IMR-90 (cell line): Measurements from ENCODE around the gene PRDM2. TPM values are rescaled to one million over a fixed set of nuclear protein-coding genes. Genes with fewer than 3 reads are reported as not detected.

Experiments used
- ATAC-seq: fragments of 200-7000 bp; cut with Tn5 transposase; 2 replicates; pipeline ENCODE4 v1.9.1; 2020; ENCODE audit warnings: low read depth, mild to moderate bottlenecking, moderate library complexity
- BruUV-seq: library from RNA; stranded (reverse); fragments of 400-500 nt; replicated peaks from 2 replicates; lab custom pipeline; 2021; lab: Mats Ljungman, UMichigan
- CTCF ChIA-PET: fragments of 300-600 bp; formaldehyde crosslinking; extraction: SDS; loops from one replicate; lab custom pipeline; 2021; ENCODE audit warnings: antibody characterized with exemption; lab: Yijun Ruan, JAX
- POLR2A ChIA-PET: fragments of 300-600 bp; sonication (Branson Sonifier 250); formaldehyde crosslinking; loops from one replicate; lab custom pipeline; 2022; ENCODE audit warnings: antibody characterized with exemption; ENCODE audit not compliant: unreplicated experiment; lab: Charles Lee
- DNase-seq: peaks from one replicate; pipeline ENCODE4 v3.0.0; 2013
- H2AFZ ChIP-seq: replicated peaks from 2 replicates; pipeline ENCODE3; 2013; ENCODE audit warnings: low read length, mild to moderate bottlenecking; ENCODE audit not compliant: poor library complexity
- H2AK5ac ChIP-seq: 2 replicates; pipeline ENCODE4 v1.6.1; 2013; ENCODE audit warnings: low read depth, low read length, inconsistent platforms
- H2AK9ac ChIP-seq: replicated peaks from 2 replicates; pipeline ENCODE3; 2013; ENCODE audit warnings: mild to moderate bottlenecking, low read depth, low read length, moderate library complexity; ENCODE audit not compliant: poor library complexity
- H2BK120ac ChIP-seq: 2 replicates; pipeline ENCODE4 v1.6.1; 2013; ENCODE audit warnings: low read depth, low read length, inconsistent platforms
- H2BK15ac ChIP-seq: 3 replicates; pipeline ENCODE4 v1.6.1; 2013; ENCODE audit warnings: low read depth, low read length, inconsistent platforms
- H2BK20ac ChIP-seq: 2 replicates; pipeline ENCODE4 v1.6.1; 2013; ENCODE audit warnings: low read depth, mild to moderate bottlenecking, inconsistent platforms, low read length, moderate library complexity
- H2BK5ac ChIP-seq: 2 replicates; pipeline ENCODE4 v1.6.1; 2013; ENCODE audit warnings: mild to moderate bottlenecking, low read depth, low read length, inconsistent platforms; ENCODE audit not compliant: poor library complexity, severe bottlenecking
- H3K14ac ChIP-seq: replicated peaks from 2 replicates; pipeline ENCODE4 v1.6.1; 2013; ENCODE audit warnings: low read depth, low read length, inconsistent platforms
- H3K18ac ChIP-seq: 2 replicates; pipeline ENCODE4 v1.6.1; 2013; ENCODE audit warnings: low read depth, low read length, control low read depth
- H3K23ac ChIP-seq: 2 replicates; pipeline ENCODE4 v1.6.1; 2013; ENCODE audit warnings: low read depth, low read length, inconsistent platforms
- H3K27ac ChIP-seq: 2 replicates; pipeline ENCODE4 v1.5.1; 2013; ENCODE audit warnings: mild to moderate bottlenecking, control low read depth, low read length; ENCODE audit not compliant: insufficient read depth
- H3K27me3 ChIP-seq: 2 replicates; pipeline ENCODE4 v1.6.1; 2013; ENCODE audit warnings: low read length; ENCODE audit not compliant: control insufficient read depth, insufficient read depth
- H3K36me3 ChIP-seq: 2 replicates; pipeline ENCODE4 v1.6.1; 2013; ENCODE audit warnings: low read length, mixed read lengths; ENCODE audit not compliant: control insufficient read depth, insufficient read depth
- H3K4ac ChIP-seq: 2 replicates; pipeline ENCODE4 v1.6.1; 2013; ENCODE audit warnings: low read depth, low read length, inconsistent platforms
- H3K4me1 ChIP-seq: 2 replicates; pipeline ENCODE4 v1.6.1; 2013; ENCODE audit warnings: low read length, mixed read lengths; ENCODE audit not compliant: control insufficient read depth, insufficient read depth
- H3K4me2 ChIP-seq: 2 replicates; pipeline ENCODE4 v1.6.1; 2013; ENCODE audit warnings: low read depth, mild to moderate bottlenecking, control low read depth, low read length, moderate library complexity
- H3K4me3 ChIP-seq: 2 replicates; pipeline ENCODE4 v1.5.1; 2013; ENCODE audit warnings: low read depth, mild to moderate bottlenecking, control low read depth, low read length, moderate library complexity; ENCODE audit not compliant: insufficient read depth
- H3K56ac ChIP-seq: 2 replicates; pipeline ENCODE4 v1.6.1; 2013; ENCODE audit warnings: low read length, inconsistent platforms; ENCODE audit not compliant: insufficient read depth; ENCODE audit errors: extremely low read depth
- H3K79me1 ChIP-seq, 2 experiments: 2 replicates each; pipeline ENCODE4 v1.6.1; 2013; ENCODE audit warnings: low read length in 2 of 2, inconsistent platforms in 1 of 2, low read depth in 1 of 2
- H3K9ac ChIP-seq: 2 replicates; pipeline ENCODE4 v1.6.1; 2013; ENCODE audit warnings: low read depth, low read length, control low read depth
- H3K9me1 ChIP-seq: 2 replicates; pipeline ENCODE4 v1.6.1; 2013; ENCODE audit warnings: low read length, inconsistent platforms; ENCODE audit not compliant: insufficient read depth
- H3K9me3 ChIP-seq: 2 replicates; pipeline ENCODE4 v1.6.1; 2013; ENCODE audit warnings: low read length; ENCODE audit not compliant: control insufficient read depth, insufficient read depth
- H4K20me1 ChIP-seq: 2 replicates; pipeline ENCODE4 v1.6.1; 2013; ENCODE audit warnings: low read length, inconsistent platforms; ENCODE audit not compliant: insufficient read depth
- H4K5ac ChIP-seq: 2 replicates; pipeline ENCODE4 v1.6.1; 2013; ENCODE audit warnings: mild to moderate bottlenecking, low read depth, low read length, control low read depth
- H4K8ac ChIP-seq, 2 experiments: 2 replicates each; pipeline ENCODE4 v1.6.1; 2013; ENCODE audit warnings: low read depth in 2 of 2, low read length in 2 of 2, control low read depth in 1 of 2, inconsistent platforms in 1 of 2
- H4K91ac ChIP-seq: 2 replicates; pipeline ENCODE4 v1.6.1; 2013; ENCODE audit warnings: low read depth, low read length, inconsistent platforms; ENCODE audit not compliant: insufficient read depth
- CEBPB ChIP-seq: IDR thresholded peaks from 2 replicates; pipeline ENCODE4 v1.6.1; 2012; ENCODE audit warnings: low read depth, low read length, improper control_type of control experiment
- CHD1 ChIP-seq: IDR thresholded peaks from 2 replicates; pipeline ENCODE4 v1.6.1; 2012; ENCODE audit warnings: low read depth, low read length, improper control_type of control experiment
- FOS ChIP-seq: fragments of 150-350 bp; IDR thresholded peaks from 2 replicates; pipeline ENCODE4 v1.6.1; 2016; ENCODE audit warnings: low read depth, low read length
- MAZ ChIP-seq: IDR thresholded peaks from 2 replicates; pipeline ENCODE4 v1.6.1; 2012; ENCODE audit warnings: low read depth, mild to moderate bottlenecking, low read length, improper control_type of control experiment, moderate library complexity, borderline replicate concordance
- NFE2L2 ChIP-seq: fragments of 150-350 bp; IDR thresholded peaks from 2 replicates; pipeline ENCODE4 v1.6.1; 2016; ENCODE audit warnings: low read depth, mild to moderate bottlenecking, low read length
- POLR2A ChIP-seq: IDR thresholded peaks from 2 replicates; pipeline ENCODE4 v1.6.1; 2012; ENCODE audit warnings: mild to moderate bottlenecking, low read depth, low read length
- RAD21 ChIP-seq: IDR thresholded peaks from 2 replicates; pipeline ENCODE4 v1.6.1; 2012; ENCODE audit warnings: low read length, improper control_type of control experiment
- RCOR1 ChIP-seq: IDR thresholded peaks from 2 replicates; pipeline ENCODE4 v1.6.1; 2012; ENCODE audit warnings: mild to moderate bottlenecking, low read length, improper control_type of control experiment; ENCODE audit not compliant: insufficient replicate concordance
- RFX5 ChIP-seq: IDR thresholded peaks from 2 replicates; pipeline ENCODE4 v1.8.0; 2012; ENCODE audit warnings: low read depth, mild to moderate bottlenecking, low read length, moderate library complexity
- WGBS, 2 experiments: methylation state at CpG; one replicate each; pipeline versions ENCODE4 v1.1.5 to v1.1.7; 2013; ENCODE audit warnings: missing lambda C conversion rate in 2 of 2; ENCODE audit not compliant: insufficient read length in 1 of 2; ENCODE audit errors: extremely low coverage in 2 of 2; 5-methylcytosine and 5-hydroxymethylcytosine counted together
- dilution Hi-C: fragments of 300-500 bp; cut with HindIII; formaldehyde crosslinking; loops from one replicate; pipeline ENCODE4 v1.14.3; 2018; ENCODE audit warnings: low sequenced_read_pairs; ENCODE audit not compliant: unreplicated experiment
- in situ Hi-C: fragments of 300-500 bp; cut with MboI; formaldehyde crosslinking; loops from 3 replicates; pipeline ENCODE4 v1.14.3; 2019; ENCODE audit warnings: low sequenced_read_pairs, inconsistent platforms, mixed read lengths
- intact Hi-C: fragments of 100-400 bp; cut with micrococcal nuclease; formaldehyde crosslinking; loops from 2 replicates; pipeline ENCODE4 v1.10.0; 2022
- polyA plus RNA-seq, 3 experiments: library from polyadenylated mRNA; depleted of rRNA; stranded (reverse); fragments of >200 nt; gene quantifications; 2 replicates each; pipeline ENCODE4 v1.2.3, GENCODE V29; 2012; ENCODE audit warnings: low replicate concordance in 1 of 3
- total RNA-seq: library from RNA; depleted of rRNA; stranded (reverse); fragments of >200 nt; gene quantifications from 2 replicates; pipeline ENCODE4 v1.2.3, GENCODE V29; 2012
- TF ChIP-seq, protein P1 (sequence below): fragments of 150-350 bp; IDR thresholded peaks from 2 replicates; pipeline ENCODE4 v1.6.1; 2016; ENCODE audit warnings: low read depth, mild to moderate bottlenecking, low read length, moderate library complexity, borderline replicate concordance
- TF ChIP-seq, protein P2 (sequence below): conservative IDR thresholded peaks from 2 replicates; pipeline ENCODE4 v1.5.1; 2012; ENCODE audit warnings: mild to moderate bottlenecking, low read depth, low read length, improper control_type of control experiment

The PRDM2 gene
- total and polyA plus RNA-seq, 2 of the 4 experiments (the other 2 are of a cell fraction), result 3.4 to 8.9 TPM

DNA sequence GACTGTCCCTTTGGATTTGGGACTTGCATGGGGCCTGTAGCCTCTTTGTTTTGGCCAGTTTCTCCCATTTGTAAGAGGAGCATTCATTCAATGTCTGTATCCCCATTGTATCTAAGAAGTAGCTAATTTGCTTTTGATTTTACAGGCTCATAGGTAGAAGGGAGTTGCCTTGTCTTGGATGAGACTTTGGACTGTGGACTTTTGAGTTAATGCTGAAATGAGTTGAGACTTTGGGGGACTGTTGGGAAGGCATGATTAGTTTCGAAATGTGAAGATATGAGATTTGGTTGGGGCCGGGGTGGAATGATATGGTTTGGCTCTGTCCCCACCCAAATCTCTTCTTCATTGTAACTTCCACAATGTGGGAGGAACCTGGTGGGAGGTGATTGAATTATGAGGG, 151.7 kb downstream of the PRDM2 start:
- WGBS, 2 experiments, result no CpG with 5 or more reads among the region's 2 CpGs
- intact Hi-C loops, result no loop called here

More for the DNA sequence above, 151.7 kb downstream of the PRDM2 start:
- no peak overlapping the region for H3K23ac ChIP-seq
- no peak overlapping the region for H2BK20ac ChIP-seq
- no peak for DNase-seq
- BruUV-seq, result no TSS peak
- H2BK15ac ChIP-seq, result no peak overlapping the region
- H2AK5ac ChIP-seq, result no peak overlapping the region
- H3K4me1 ChIP-seq, result no peaks in the 10 kb centered on the region
- no peak overlapping the region for H2AFZ ChIP-seq
- H3K14ac ChIP-seq, result no peak overlapping the region
- H3K18ac ChIP-seq, result no peak overlapping the region
- H4K8ac ChIP-seq, result no peak overlapping the region
- no peak overlapping the region for H2BK5ac ChIP-seq
- ChIA-PET CTCF (no interaction called here), POLR2A (no interaction called here)
- no peaks in the 10 kb centered on the region for H3K36me3 ChIP-seq
- no peak overlapping the region for H3K9ac ChIP-seq
- no peak overlapping the region for H3K27ac ChIP-seq
- no peak overlapping the region for H2AK9ac ChIP-seq
- no peak overlapping the region for H3K56ac ChIP-seq
- no peaks in the 10 kb centered on the region for H4K20me1 ChIP-seq
- no peak overlapping the region for H3K4me2 ChIP-seq
- no peaks in the 10 kb centered on the region for H3K79me1 ChIP-seq
- no peak for ATAC-seq
- H3K27me3 ChIP-seq, result no peaks in the 10 kb centered on the region
- dilution Hi-C loops, result no loop called here
- no peak overlapping the region for H3K4me3 ChIP-seq
- no peaks in the 10 kb centered on the region for H3K9me1 ChIP-seq
- in situ Hi-C loops, result no loop called here
- no peak overlapping the region for H4K91ac ChIP-seq
- no peak overlapping the region for H3K4ac ChIP-seq
- H3K9me3 ChIP-seq, result peaks cover 1% of the 10 kb centered on the region; the same call in 1 of the 2 replicates
- no peak for TF ChIP-seq RAD21
- TF ChIP-seq CHD1, result no peak
- no peak for TF ChIP-seq MAZ
- TF ChIP-seq, protein P1, sequence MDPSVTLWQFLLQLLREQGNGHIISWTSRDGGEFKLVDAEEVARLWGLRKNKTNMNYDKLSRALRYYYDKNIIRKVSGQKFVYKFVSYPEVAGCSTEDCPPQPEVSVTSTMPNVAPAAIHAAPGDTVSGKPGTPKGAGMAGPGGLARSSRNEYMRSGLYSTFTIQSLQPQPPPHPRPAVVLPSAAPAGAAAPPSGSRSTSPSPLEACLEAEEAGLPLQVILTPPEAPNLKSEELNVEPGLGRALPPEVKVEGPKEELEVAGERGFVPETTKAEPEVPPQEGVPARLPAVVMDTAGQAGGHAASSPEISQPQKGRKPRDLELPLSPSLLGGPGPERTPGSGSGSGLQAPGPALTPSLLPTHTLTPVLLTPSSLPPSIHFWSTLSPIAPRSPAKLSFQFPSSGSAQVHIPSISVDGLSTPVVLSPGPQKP, result no peak
- TF ChIP-seq FOS, result no peak
- TF ChIP-seq, protein P2, sequence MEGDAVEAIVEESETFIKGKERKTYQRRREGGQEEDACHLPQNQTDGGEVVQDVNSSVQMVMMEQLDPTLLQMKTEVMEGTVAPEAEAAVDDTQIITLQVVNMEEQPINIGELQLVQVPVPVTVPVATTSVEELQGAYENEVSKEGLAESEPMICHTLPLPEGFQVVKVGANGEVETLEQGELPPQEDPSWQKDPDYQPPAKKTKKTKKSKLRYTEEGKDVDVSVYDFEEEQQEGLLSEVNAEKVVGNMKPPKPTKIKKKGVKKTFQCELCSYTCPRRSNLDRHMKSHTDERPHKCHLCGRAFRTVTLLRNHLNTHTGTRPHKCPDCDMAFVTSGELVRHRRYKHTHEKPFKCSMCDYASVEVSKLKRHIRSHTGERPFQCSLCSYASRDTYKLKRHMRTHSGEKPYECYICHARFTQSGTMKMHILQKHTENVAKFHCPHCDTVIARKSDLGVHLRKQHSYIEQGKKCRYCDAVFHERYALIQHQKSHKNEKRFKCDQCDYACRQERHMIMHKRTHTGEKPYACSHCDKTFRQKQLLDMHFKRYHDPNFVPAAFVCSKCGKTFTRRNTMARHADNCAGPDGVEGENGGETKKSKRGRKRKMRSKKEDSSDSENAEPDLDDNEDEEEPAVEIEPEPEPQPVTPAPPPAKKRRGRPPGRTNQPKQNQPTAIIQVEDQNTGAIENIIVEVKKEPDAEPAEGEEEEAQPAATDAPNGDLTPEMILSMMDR, result no peak
- no peak for TF ChIP-seq POLR2A
- TF ChIP-seq CEBPB, result no peak
- TF ChIP-seq RCOR1, result no peak
- TF ChIP-seq RFX5, result no peak
- TF ChIP-seq NFE2L2, result no peak
- H2BK120ac ChIP-seq, result no peak overlapping the region
- no peak overlapping the region for H4K5ac ChIP-seq
